ENCODE measurements around the gene C2orf68.
"Not testable (repeated sequence)": the region's sequence is repeated elsewhere in the genome, so short reads cannot be mapped to it uniquely, and the experiment has no call there.

Gene C2orf68

GRCh38 chr2:85597241-85597640 is 14.6 kb downstream of the C2orf68 start:
- no peaks in the 10 kb centered on the region for H3K27me3 Mint-ChIP-seq
- H3K9me3 Mint-ChIP-seq: no peaks in the 10 kb centered on the region
- H3K4me1 Mint-ChIP-seq (ENCODE audit: low read depth): peaks cover 45% of the 10 kb centered on the region
- peak overlapping the region; percentile 90 for H3K4me3 Mint-ChIP-seq
- no peak overlapping the region for H3K27ac Mint-ChIP-seq
- no peaks in the 10 kb centered on the region for H3K36me3 Mint-ChIP-seq (ENCODE audit: low read depth)

- H3K27me3 Mint-ChIP-seq: no peaks in the 10 kb centered on the region
- H3K27ac Mint-ChIP-seq: no peak overlapping the region
- peak overlapping the region; percentile 90 for H3K4me3 Mint-ChIP-seq
- H3K9me3 Mint-ChIP-seq: no peaks in the 10 kb centered on the region
- H3K4me1 Mint-ChIP-seq (ENCODE audit: low read depth): peaks cover 40% of the 10 kb centered on the region
- H3K36me3 Mint-ChIP-seq (ENCODE audit: low read depth): no peaks in the 10 kb centered on the region
Observed at GRCh38 chr2:85596486-85597143, 15.3 kb downstream of the C2orf68 start.

GRCh38 chr2:85596026-85596333 is 15.9 kb downstream of the C2orf68 start:
- H3K27me3 Mint-ChIP-seq: no peaks in the 10 kb centered on the region
- H3K27ac Mint-ChIP-seq: peak overlapping the region; percentile 92
- H3K9me3 Mint-ChIP-seq: no peaks in the 10 kb centered on the region
- no peaks in the 10 kb centered on the region for H3K36me3 Mint-ChIP-seq (ENCODE audit: low read depth)
- peaks cover 38% of the 10 kb centered on the region for H3K4me1 Mint-ChIP-seq (ENCODE audit: low read depth)
- H3K4me3 Mint-ChIP-seq: peak overlapping the region; percentile 90

- no peaks in the 10 kb centered on the region for H3K36me3 Mint-ChIP-seq (ENCODE audit: low read depth)
- no peaks in the 10 kb centered on the region for H3K9me3 Mint-ChIP-seq
- H3K4me1 Mint-ChIP-seq (ENCODE audit: low read depth): peaks cover 38% of the 10 kb centered on the region
- H3K27me3 Mint-ChIP-seq: no peaks in the 10 kb centered on the region
- H3K4me3 Mint-ChIP-seq: peak within 1 kb of the TSS; percentile 90
- peak within 1 kb of the TSS; percentile 92 for H3K27ac Mint-ChIP-seq
Observed at GRCh38 chr2:85595301-85596025, 16.4 kb downstream of the C2orf68 start, which contains the start of gene RNF181. RNF181 (plus strand) TSS chr2:85595745; CDS start chr2:85595764, 19 bp downstream.

GRCh38 chr2:85594715-85595300 is 17.1 kb downstream of the C2orf68 start:
- Mint-ChIP-seq H3K4me1 (ENCODE audit: low read depth) (peaks cover 37% of the 10 kb centered on the region), H3K4me3 (peak overlapping the region; percentile 90), H3K36me3 (ENCODE audit: low read depth) (no peaks in the 10 kb centered on the region), H3K9me3 (no peaks in the 10 kb centered on the region), H3K27ac (peak overlapping the region; percentile 92), H3K27me3 (no peaks in the 10 kb centered on the region)

- peaks cover 27% of the 10 kb centered on the region for H3K4me1 Mint-ChIP-seq (ENCODE audit: low read depth)
- no peaks in the 10 kb centered on the region for H3K9me3 Mint-ChIP-seq
- H3K4me3 Mint-ChIP-seq: no peak overlapping the region
- H3K27ac Mint-ChIP-seq: no peak overlapping the region
- no peaks in the 10 kb centered on the region for H3K36me3 Mint-ChIP-seq (ENCODE audit: low read depth)
- no peaks in the 10 kb centered on the region for H3K27me3 Mint-ChIP-seq
Observed at GRCh38 chr2:85593023-85593422, 18.8 kb downstream of the C2orf68 start.

GRCh38 chr2:85592299-85592698 is 19.6 kb downstream of the C2orf68 start:
- H3K4me3 Mint-ChIP-seq; H3K36me3 Mint-ChIP-seq (ENCODE audit: low read depth); H3K27ac Mint-ChIP-seq; H3K27me3 Mint-ChIP-seq; H3K9me3 Mint-ChIP-seq: not testable (repeated sequence)
- peaks cover 29% of the 10 kb centered on the region for H3K4me1 Mint-ChIP-seq (ENCODE audit: low read depth)

- Mint-ChIP-seq H3K4me1 (ENCODE audit: low read depth) (peaks cover 23% of the 10 kb centered on the region), H3K4me3 (no peak overlapping the region), H3K36me3 (ENCODE audit: low read depth) (no peaks in the 10 kb centered on the region), H3K27ac (no peak overlapping the region), H3K27me3 (no peaks in the 10 kb centered on the region), H3K9me3 (no peaks in the 10 kb centered on the region)
Observed at GRCh38 chr2:85591563-85591962, 20.3 kb downstream of the C2orf68 start.

- peaks cover 21% of the 10 kb centered on the region for H3K4me1 Mint-ChIP-seq (ENCODE audit: low read depth)
- H3K27me3 Mint-ChIP-seq: no peaks in the 10 kb centered on the region
- H3K4me3 Mint-ChIP-seq: no peak overlapping the region
- H3K36me3 Mint-ChIP-seq (ENCODE audit: low read depth): no peaks in the 10 kb centered on the region
- no peak overlapping the region for H3K27ac Mint-ChIP-seq
- no peaks in the 10 kb centered on the region for H3K9me3 Mint-ChIP-seq
Observed at GRCh38 chr2:85590950-85591349, 20.9 kb downstream of the C2orf68 start.

GRCh38 chr2:85589982-85590791 is 21.7 kb downstream of the C2orf68 start:
- Mint-ChIP-seq H3K27ac (peak overlapping the region; percentile 33), H3K36me3 (ENCODE audit: low read depth) (no peaks in the 10 kb centered on the region), H3K4me1 (ENCODE audit: low read depth) (peaks cover 28% of the 10 kb centered on the region), H3K27me3 (no peaks in the 10 kb centered on the region), H3K4me3 (no peak overlapping the region), H3K9me3 (no peaks in the 10 kb centered on the region)

- Mint-ChIP-seq H3K4me3 (no peak overlapping the region), H3K27me3 (no peaks in the 10 kb centered on the region), H3K4me1 (ENCODE audit: low read depth) (peaks cover 28% of the 10 kb centered on the region), H3K9me3 (no peaks in the 10 kb centered on the region), H3K27ac (no peak overlapping the region), H3K36me3 (ENCODE audit: low read depth) (no peaks in the 10 kb centered on the region)
Observed at GRCh38 chr2:85589181-85589580, 22.7 kb downstream of the C2orf68 start.

- peak overlapping the region; percentile 12 for H3K27ac Mint-ChIP-seq
- no peak overlapping the region for H3K4me3 Mint-ChIP-seq
- no peaks in the 10 kb centered on the region for H3K9me3 Mint-ChIP-seq
- H3K36me3 Mint-ChIP-seq (ENCODE audit: low read depth): no peaks in the 10 kb centered on the region
- no peaks in the 10 kb centered on the region for H3K27me3 Mint-ChIP-seq
- peaks cover 30% of the 10 kb centered on the region for H3K4me1 Mint-ChIP-seq (ENCODE audit: low read depth)
Observed at GRCh38 chr2:85588645-85589044, 23.2 kb downstream of the C2orf68 start.

GRCh38 chr2:85588236-85588635 is 23.6 kb downstream of the C2orf68 start:
- Mint-ChIP-seq H3K9me3 (no peaks in the 10 kb centered on the region), H3K4me1 (ENCODE audit: low read depth) (peaks cover 34% of the 10 kb centered on the region), H3K4me3 (no peak overlapping the region), H3K36me3 (ENCODE audit: low read depth) (no peaks in the 10 kb centered on the region), H3K27me3 (no peaks in the 10 kb centered on the region), H3K27ac (peak overlapping the region; percentile 12)

- H3K4me1 Mint-ChIP-seq (ENCODE audit: low read depth): peaks cover 45% of the 10 kb centered on the region
- H3K9me3 Mint-ChIP-seq: no peaks in the 10 kb centered on the region
- peak overlapping the region; percentile 81 for H3K27ac Mint-ChIP-seq
Observed at GRCh38 chr2:85585781-85586105, 26.1 kb downstream of the C2orf68 start.

More at GRCh38 chr2:85585781-85586105, 26.1 kb downstream of the C2orf68 start:
- peaks cover 18% of the 10 kb centered on the region for H3K36me3 Mint-ChIP-seq (ENCODE audit: low read depth)
- H3K27me3 Mint-ChIP-seq: no peaks in the 10 kb centered on the region
- H3K4me3 Mint-ChIP-seq: peak overlapping the region; percentile 81

Measured in stimulated activated naive CD8-positive, alpha-beta T cell treated with anti-CD3 and anti-CD28 coated beads, Interleukin-15, Interleukin-2, amounts not matched to agents 100 ng/mL and 50 ng/mL, for 24 hours (primary cell).